NOMO-1 (cell line): ENCODE results near the gene RNF141.

Source experiments
- DNase-seq, 2 experiments: peaks; one replicate each; lab custom pipeline; 2025; ENCODE audit not compliant: unreplicated experiment in 2 of 2; lab: John Stamatoyannopoulos, UW

The RNF141 gene

GRCh38 chr11:10484461-10485180 is 56.4 kb downstream of the RNF141 start:
- DNase-seq: no peak

- DNase-seq: no peak
Measured at GRCh38 chr11:10483584-10483983, 57.4 kb downstream of the RNF141 start.

GRCh38 chr11:10483174-10483573 is 57.8 kb downstream of the RNF141 start:
- DNase-seq: no peak

- DNase-seq: no peak
Measured at GRCh38 chr11:10481560-10482349, 59.2 kb downstream of the RNF141 start.

- no peak for DNase-seq
Measured at GRCh38 chr11:10480760-10481159, 60.2 kb downstream of the RNF141 start.

GRCh38 chr11:10480026-10480425 is 61.0 kb downstream of the RNF141 start:
- no peak for DNase-seq

GRCh38 chr11:10478574-10479550 is 62.1 kb downstream of the RNF141 start:
- no peak for DNase-seq

- no peak for DNase-seq
Measured at GRCh38 chr11:10478066-10478465, 62.9 kb downstream of the RNF141 start.

- DNase-seq: no peak
Measured at GRCh38 chr11:10477690-10478046, 63.3 kb downstream of the RNF141 start.

- no peak for DNase-seq
Measured at GRCh38 chr11:10476927-10477689, 63.9 kb downstream of the RNF141 start.

- no peak for DNase-seq
Measured at GRCh38 chr11:10476342-10476741, 64.6 kb downstream of the RNF141 start.

- DNase-seq: no peak
Measured at GRCh38 chr11:10474551-10474950, 66.4 kb downstream of the RNF141 start.

GRCh38 chr11:10473371-10473770 is 67.6 kb downstream of the RNF141 start:
- DNase-seq: no peak

- DNase-seq: no peak
Measured at GRCh38 chr11:10462746-10463300, 78.2 kb downstream of the RNF141 start.
